Fibroblast of skin of scalp (primary cell): ENCODE measurements around the gene GPX3.

Experiments
- DNase-seq: peaks from one replicate; pipeline ENCODE4 v3.0.0-alpha.2; 2013

Gene GPX3

DNA sequence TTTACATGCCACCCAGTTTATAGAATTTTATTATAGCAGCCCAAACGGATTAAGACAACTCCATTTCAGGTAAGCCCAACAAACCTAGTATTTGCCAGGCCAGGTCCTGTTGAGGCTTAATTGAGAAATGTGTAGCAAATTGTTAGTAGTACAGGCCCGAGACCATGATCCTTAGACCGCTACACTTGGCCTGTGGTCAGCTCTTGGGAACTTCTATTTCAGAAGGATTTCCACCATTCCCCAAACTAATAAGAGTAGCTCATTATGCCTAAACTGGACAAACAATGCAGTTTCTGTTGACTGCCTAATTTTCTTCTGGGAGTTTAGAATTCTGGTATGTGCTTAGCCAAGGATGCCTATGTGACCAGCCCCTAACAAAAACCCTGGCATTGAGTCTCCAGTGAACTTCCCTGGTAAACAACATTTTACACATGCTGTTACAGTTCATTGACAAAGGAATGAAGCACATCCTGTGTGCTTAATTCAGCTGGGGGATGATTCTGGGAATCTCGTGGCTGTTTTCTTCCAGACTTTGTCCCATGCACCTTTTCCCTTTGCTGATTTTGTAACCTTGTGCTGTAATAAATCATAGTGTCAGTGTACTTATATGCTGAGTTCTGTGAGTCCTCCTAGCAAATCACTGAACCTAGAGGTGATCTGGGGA lies 5.6 kb upstream of the GPX3 start:
- DNase-seq: no peak

DNA sequence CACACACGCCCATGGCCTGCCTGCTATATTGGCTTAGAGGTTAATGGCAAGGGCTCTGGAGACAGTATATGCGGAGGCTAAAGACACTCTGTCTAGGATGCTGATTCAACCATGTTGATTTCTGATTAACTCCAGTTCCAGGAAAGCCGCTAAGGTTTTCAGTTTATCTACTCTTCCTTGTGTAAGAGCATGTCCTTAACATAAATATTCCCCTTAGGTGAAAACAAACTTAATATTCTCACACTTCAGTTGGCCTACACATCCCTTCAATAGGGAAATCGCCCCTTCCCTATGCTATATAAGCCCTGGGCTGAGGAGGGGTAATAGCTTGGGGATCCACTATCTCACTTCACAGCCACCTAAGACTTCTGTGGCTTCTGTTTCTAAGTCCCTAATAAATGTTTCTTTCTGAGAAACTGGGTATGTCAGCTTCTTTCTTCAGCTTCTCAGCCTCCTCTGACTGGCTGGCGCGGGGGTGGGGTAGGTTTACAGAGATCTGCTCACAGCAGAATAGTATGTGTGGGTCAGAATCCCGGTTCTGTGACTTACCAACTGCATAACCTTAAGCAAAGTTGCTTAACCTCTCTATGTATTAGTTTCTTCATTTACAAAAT lies 4.3 kb upstream of the GPX3 start:
- DNase-seq: no peak

DNA sequence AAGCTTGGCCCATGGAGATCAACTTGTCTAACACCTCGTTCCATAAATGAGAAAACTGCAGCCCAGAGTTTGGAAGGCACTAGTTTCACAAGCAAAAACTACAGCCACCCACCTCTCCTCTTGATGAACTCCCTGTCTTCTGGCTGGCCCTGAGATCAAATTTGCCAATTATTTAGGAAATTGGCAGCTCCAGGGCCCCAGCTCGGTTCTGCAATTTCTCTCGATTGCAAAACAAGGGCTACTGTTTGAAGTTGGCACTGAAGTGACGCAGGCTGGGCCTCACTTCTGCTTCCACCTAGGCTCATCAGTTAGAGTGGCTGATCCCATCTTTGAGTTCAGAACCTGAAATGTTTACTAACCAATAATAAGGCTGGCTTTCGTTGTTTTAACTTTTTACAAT lies 3.7 kb upstream of the GPX3 start:
- no peak for DNase-seq

DNA sequence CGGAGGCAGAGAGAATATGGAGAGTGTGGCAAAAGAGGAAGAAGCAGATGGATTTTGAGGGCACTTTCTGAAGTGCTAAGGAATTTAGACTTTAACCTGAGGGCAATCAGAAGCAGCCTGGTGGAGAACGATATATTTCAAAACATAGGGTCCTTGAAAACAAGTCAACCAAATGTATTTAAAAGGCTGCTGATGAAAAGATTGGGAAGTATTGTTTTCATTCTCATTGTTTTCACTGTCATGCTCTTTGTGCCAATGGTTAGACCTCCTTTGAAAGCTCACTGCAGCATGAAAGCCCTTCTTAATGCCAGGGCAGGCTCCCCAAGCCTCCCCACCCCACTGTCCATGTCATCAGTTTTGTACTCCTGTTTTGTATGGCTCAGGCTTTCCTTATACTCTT lies 2.5 kb upstream of the GPX3 start:
- no peak for DNase-seq

DNA sequence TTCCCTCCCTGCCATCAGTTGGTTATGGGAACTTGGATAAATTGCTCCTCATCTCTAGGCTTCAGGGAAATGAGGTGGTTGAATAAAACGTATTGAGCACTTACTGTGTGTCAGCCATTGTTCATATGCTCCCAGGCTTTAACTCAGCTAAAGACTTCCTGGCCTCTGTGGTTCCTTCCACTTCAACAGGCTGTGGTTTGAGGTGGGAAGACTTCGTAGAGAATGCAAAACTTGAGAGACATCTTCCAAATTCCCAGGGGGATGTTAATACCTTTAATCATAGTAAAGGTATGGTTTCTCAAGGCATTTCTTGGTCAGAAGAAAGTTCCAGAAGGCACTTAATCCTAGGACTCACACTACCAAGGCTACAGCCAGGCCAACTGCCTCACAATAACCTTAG lies 1.5 kb upstream of the GPX3 start:
- DNase-seq: no peak

DNA sequence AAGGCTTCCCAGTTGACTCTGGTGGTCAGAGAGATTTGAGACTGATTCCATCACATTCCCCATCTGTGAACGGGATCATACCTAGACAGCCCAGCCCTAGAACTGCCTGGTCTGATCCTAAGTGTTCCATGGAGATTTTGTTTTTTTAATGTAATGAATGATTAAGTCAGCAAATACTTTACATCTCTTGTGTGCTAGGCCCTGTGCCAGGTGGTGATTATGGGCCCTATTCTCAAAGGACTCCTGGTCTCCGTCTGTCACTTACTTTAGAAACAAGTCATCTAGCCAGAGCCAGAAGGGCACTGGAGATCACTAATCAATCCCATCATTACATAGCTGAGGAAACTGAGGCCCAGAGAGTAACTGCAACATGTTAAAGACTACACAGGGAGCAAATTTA lies 1.1 kb upstream of the GPX3 start:
- peak; percentile 54 for DNase-seq

DNA sequence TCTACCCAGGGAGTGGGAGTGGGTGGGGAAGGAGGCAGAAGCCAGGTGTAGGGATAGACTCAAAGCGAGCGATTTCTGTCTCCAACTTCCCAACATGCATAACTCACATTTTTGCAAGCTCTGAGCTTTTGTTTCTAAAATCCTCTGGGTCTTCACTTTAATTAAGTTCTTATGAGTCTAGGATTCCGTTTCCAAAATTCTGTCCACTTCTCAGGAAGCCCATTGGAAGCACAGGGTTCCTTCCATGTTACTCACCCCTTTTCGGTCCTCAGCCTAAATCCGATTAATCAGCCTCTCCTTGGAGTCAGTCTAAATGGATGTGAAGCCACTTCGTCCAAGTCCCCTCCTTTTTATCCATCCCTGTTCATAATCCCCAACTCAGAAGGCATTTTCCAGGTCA lies 1.4 kb downstream of the GPX3 start:
- no peak for DNase-seq

DNA sequence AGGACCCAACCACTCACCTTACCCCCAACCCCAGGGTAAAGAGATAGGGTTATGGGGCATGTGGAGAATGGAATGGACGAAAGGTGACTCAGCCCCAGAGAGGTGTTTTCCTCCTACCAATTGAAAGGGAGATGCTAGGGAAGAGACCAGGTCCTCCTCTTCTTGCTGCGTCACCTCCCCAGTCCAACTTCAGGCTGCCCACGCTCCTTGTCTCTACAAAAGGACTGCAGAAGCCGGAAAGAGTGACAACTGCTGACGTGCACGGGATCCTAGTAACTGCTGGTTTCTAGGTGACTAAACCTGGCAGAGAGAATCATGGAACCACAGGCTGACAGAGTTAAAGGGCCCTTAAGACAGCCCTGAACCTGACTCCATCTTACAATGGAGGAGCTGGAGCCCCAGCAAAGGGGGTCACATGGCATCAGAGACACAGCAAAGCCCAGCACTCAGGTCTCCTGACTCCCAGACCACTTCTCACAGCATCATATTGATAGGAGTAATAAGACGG lies 2.2 kb downstream of the GPX3 start:
- no peak for DNase-seq

DNA sequence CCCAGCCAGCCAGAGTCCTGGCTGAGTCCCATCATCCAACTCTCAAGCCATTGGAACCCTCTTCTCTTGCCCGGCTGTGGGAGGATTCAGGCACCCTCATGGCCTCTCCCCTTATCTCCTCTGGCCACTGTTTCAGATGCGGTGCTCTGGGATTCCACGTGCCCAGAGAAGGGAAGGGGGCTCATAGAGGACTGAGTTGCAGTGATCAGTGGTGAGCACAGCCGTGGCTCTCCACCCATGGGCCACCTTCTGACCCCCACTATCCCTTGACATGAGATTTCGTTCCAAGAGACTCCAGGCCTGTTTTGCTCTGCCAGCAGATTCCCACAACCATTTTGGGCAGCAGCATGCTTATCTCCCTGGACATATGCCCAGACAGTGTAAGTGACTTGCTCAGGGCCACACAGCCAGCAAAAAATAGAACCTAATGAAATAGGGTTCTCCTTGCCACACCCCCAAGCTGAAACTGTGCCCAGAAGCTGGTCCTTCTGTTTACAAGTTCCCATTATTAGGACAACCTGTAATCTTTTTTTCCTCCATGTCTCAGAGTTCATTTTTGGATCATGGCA lies 2.7 kb downstream of the GPX3 start:
- DNase-seq: no peak

DNA sequence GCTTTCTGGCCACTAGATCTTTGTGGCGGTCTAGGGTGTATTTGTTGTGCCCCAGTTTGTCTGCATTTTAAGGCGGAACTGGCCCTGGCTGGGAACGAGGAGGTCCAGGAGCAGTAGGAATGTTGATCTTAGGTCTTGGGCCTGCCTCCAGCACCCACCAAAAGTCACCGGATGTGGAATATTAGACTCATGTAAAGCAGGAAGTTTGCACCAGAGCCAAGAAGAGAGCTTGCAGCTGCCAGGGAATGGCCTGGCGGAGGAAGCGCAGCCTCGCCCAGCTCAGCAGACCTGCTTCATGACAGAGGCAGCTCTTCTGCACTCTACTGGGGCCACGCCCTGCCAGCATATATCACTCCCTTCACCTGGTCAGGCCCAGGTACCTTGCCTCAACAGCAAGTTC lies 3.3 kb downstream of the GPX3 start:
- DNase-seq: no peak

DNA sequence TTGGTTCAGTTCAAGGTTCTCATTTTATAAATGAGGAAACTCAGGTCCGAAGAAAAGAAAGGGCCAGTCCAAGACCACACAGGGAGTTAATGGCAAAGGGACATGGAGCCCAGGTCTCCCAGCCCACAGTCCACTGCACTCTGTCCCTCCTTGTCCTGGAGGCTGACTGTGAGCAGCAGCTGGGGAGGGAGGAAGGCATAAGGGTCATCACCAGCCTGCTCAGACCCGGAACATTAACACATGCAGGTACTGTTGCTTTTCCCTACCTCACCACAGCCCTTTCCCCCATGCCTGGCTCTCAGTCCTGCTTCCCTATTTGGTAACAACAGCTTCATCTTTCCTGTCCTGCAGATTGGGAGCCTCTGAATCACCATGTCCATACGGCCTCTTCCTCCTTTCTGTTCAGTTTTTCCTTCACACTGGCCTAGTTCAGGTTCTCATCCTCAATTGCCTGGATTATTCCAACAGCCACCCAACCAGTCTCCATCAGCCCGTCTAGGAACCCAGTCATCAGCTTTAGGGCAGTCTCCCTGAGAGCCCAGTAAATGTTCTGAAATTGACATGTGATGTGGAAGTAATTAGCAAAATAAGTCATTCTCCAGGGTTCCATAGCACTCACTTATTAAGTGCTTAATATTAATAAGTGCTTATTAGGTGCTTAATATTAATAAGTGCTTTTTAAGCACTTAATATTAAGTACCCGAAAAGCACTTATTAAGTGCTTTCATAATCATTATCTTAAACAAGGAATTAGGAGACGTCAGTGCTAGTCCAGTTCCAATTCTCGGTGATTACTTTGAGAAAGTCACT lies 4.3 kb downstream of the GPX3 start:
- no peak for DNase-seq

DNA sequence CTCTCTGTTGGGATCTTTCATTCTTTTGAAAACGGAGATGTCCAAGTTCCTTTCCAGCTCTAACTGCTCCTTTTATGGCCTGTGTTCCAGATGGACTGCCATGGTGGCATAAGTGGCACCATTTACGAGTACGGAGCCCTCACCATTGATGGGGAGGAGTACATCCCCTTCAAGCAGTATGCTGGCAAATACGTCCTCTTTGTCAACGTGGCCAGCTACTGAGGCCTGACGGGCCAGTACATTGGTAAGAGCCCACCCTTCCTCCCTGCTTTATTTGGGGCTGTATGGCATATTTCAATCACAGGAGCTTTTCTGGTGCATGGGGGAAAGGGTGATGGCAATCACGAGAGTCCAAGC lies 4.8 kb downstream of the GPX3 start:
- DNase-seq: no peak

DNA sequence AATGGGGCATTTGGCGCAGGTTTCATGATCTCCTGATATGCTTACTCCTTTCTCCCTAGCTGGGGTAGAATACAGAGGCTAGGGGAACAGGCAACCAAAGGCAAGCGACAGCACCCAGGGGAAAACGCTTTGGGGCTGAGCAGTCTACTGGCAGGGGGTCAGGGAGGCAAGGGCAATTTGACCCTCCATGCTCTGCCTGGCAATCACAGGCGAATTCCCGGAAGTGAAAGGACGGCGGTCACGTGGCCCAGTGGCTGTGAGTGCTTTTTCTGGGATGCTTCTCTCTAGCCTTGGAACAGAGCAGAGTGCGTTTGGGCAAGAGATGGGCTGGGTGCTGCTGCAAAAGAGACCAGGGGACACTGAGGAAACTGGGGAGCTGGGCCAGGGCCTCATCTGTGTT lies 5.7 kb downstream of the GPX3 start:
- DNase-seq: no peak

DNA sequence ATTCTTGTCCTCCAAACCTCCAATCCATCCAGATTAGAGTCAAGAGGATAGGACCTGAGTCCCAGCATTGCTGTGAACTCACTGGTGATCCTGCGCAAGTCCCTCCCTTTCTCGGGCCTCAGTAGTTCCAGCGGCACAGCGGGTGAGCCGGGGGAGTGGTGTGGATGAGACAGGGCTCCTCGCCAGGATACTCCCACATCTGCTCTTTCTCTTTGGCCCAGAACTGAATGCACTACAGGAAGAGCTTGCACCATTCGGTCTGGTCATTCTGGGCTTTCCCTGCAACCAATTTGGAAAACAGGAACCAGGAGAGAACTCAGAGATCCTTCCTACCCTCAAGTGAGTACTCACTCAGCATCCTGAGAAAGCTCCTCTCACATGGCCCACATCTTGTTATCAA lies 6.3 kb downstream of the GPX3 start:
- no peak for DNase-seq

DNA sequence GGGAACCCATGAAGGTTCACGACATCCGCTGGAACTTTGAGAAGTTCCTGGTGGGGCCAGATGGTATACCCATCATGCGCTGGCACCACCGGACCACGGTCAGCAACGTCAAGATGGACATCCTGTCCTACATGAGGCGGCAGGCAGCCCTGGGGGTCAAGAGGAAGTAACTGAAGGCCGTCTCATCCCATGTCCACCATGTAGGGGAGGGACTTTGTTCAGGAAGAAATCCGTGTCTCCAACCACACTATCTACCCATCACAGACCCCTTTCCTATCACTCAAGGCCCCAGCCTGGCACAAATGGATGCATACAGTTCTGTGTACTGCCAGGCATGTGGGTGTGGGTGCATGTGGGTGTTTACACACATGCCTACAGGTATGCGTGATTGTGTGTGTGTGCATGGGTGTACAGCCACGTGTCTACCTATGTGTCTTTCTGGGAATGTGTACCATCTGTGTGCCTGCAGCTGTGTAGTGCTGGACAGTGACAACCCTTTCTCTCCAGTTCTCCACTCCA lies 7.6 kb downstream of the GPX3 start:
- DNase-seq: no peak

DNA sequence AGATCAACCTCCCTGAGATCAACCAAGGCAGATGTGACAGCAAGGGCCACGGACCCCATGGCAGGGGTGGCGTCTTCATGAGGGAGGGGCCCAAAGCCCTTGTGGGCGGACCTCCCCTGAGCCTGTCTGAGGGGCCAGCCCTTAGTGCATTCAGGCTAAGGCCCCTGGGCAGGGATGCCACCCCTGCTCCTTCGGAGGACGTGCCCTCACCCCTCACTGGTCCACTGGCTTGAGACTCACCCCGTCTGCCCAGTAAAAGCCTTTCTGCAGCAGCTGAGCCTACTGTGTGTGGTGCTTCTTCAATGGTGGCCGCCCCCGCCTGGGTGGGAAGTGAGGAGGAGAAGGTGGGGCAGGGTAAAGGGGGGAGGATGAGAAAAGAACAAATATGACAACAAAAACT lies 8.3 kb downstream of the GPX3 start:
- no peak for DNase-seq

DNA sequence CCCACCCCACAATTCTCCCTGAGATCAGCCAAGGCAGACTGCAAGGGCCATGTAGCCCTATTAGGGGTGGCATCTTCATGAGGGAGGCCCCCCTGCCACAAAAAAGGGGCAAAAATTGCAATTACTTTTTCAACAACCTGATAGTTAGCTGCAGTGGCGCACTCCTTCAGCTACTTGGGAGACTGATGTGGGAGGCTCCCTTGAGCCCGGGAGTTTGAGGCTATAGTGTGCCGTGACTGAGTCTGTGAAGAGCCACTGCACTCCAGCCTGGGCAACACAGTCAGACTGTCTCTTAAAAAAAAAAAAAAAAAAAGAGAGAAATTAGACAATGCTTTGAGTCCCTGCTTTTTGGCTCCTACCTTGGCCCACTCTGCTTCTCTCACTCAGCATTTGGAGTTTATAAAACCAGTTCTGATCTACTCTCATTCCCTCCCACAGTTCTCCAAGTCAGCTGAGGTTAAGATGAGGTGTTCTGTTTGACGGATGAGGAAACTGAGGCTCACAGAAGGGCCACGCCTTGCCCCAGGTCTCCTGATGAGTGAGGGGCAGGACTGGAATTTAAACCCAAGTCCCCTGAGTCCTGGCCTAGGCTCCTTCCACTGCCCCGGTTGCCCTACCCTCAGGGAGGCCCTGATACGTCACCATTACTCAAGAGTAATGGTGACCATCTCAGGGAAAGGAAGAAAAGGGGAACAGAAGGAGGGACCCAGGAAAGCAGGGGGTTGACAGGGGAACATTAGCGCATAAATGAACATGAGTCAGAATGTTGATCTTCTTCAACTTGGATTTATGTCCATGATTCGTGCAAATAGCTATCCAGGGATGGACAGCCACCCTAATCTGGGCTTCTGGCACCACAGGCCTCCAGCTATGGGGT lies 9.0 kb downstream of the GPX3 start:
- no peak for DNase-seq

DNA sequence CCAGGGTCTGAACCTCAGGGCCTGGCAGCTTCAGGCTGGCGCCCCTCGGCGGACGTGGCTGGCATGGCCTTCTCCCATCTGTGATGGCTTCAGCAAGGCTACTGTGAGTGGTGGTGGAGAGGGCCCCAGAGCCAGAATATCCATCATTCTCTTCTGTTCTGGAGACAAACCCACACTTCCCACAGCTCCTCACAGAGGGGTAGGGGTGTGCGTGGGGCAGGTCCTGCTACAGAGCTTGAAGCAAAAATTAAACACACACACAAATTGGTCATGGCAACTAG lies 9.6 kb downstream of the GPX3 start:
- no peak for DNase-seq

DNA sequence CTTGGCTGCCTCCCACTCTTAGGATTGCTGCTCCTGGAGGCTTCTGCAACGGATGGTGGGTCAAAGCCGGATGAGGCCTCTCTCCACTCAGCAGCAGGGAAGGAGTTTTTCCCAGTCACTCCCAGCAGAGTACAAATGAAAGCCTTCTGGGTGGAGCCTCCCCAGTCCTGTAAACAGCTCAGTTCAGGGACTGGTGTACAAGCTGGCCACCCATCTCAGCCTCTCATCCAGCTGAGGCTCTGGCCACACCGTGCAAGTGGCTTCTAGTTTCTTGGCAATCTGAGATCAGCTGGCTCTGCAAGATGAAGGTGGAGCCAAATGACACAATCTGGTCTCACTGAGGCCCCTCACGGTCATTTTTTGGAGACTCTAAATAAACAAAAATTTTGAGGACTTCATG lies 10.0 kb downstream of the GPX3 start:
- DNase-seq: no peak

DNA sequence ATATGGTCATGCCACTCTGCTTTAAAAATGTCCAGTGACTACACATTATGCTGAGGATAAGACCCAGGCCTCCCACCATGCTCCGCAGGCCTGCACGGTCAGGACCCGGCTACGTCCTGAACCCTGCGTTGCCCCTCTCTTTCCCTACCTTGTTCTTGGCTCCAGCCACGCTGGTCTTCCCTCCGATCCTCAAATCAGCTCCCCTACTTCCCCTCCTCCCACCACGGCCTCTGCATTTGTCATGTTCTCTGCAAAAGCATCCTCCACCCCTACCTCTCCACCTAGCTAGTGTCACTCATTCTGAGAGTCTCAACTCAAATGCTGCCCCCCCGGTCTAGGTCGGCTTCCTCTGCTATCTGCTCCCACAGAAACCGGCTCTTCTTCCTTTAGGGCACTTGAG lies 11.2 kb downstream of the GPX3 start:
- no peak for DNase-seq

DNA sequence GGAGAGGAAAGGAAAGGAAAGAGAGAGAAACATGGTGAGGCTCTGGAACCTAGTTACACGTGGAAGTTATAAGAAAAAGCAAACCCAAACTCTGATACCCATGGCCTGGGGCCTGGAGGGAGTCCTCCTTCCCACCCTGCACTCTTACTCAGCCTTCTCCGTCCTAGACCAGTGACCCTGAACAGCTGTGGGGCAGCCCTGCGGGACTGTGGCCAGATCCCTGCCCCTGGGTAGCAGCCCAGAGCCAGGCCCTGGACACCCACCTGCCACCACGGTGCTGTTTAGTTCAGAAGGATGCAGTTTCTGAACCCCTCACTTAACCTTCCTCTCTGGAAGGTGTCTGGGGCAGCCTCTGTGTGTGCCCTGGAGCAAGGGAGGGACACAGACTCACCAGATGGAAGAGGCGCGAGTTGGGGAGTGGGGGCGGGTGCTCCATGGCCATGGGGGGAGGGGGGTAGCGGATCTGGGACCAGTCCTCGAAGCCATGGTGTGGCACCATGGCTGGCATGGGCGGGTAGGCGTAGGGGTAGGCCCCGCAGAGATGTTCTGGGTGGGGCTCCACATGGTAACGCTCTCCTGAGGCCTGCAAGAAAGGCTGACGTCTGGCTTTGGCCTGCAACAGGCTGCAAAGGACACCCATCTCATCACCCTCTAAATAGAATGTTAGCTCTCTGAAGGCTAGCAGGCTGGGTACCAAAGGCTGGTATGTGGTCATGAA lies 13.0 kb downstream of the GPX3 start:
- no peak for DNase-seq
